ENCODE data around the gene SARS1. TPM values are rescaled to one million over a fixed set of nuclear protein-coding genes. Genes with fewer than 3 reads are reported as not detected.

SARS1 gene
- total RNA-seq, 4 donors from 2014 or later: 102 to 137 (median 122) TPM

DNA sequence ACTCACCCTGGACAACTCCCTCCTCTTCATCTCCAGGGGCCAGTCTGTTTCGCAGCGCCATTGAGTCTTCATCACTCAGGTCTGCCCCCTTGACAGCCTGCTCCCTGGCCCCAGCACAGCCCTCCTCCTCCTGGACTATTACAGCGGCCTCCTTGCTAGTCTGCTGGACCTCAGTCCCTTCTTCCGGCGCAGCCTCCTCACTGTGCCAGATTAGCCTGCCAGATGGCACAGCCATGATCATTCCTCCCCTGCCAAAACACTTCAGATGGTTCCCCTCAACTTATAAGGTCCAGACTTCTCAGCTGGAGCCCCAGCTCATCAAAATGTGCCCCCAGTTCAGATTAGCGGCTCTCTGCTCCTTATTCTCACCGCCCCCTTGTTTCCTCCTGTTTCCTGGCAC is 28.7 kb downstream of the SARS1 start:
- TF ChIP-seq, protein P1, sequence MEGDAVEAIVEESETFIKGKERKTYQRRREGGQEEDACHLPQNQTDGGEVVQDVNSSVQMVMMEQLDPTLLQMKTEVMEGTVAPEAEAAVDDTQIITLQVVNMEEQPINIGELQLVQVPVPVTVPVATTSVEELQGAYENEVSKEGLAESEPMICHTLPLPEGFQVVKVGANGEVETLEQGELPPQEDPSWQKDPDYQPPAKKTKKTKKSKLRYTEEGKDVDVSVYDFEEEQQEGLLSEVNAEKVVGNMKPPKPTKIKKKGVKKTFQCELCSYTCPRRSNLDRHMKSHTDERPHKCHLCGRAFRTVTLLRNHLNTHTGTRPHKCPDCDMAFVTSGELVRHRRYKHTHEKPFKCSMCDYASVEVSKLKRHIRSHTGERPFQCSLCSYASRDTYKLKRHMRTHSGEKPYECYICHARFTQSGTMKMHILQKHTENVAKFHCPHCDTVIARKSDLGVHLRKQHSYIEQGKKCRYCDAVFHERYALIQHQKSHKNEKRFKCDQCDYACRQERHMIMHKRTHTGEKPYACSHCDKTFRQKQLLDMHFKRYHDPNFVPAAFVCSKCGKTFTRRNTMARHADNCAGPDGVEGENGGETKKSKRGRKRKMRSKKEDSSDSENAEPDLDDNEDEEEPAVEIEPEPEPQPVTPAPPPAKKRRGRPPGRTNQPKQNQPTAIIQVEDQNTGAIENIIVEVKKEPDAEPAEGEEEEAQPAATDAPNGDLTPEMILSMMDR (IDR thresholded peaks at IDR 0.05; ENCODE audit: low read depth): no peak

- TF ChIP-seq, protein P1 (IDR thresholded peaks at IDR 0.05; ENCODE audit: low read depth): no peak
These were observed 29.5 kb downstream of the SARS1 start for GRCh38 chr1:109243221-109243620.

GRCh38 chr1:109243860-109244552 is 30.3 kb downstream of the SARS1 start:
- TF ChIP-seq, protein P1 (IDR thresholded peaks at IDR 0.05; ENCODE audit: low read depth): no peak

DNA sequence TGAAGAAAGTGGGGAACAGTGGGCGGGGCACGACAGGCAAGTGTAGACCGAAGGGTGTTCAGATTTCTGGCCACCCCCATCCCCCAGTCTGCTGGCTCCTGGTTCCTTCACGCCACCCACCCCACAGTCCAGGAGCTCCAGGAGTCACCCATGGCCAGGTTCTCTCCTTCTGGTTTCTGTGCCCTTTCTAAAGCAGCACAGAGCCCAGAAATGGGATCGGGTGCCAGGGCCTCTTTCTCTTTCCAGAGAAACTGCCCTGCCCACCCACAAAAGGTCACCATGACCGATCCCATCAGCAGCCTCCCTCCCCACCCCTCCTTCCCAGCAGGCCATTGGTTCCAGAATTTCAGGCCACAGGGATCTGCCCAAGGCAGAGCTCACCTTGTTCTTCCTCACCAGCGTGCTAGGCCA is 32.4 kb downstream of the SARS1 start:
- TF ChIP-seq, protein P1 (IDR thresholded peaks at IDR 0.05; ENCODE audit: low read depth): no peak

GRCh38 chr1:109247401-109248365 is 34.0 kb downstream of the SARS1 start:
- TF ChIP-seq, protein P1 (IDR thresholded peaks at IDR 0.05; ENCODE audit: low read depth): no peak

- TF ChIP-seq, protein P1 (IDR thresholded peaks at IDR 0.05; ENCODE audit: low read depth): no peak
These were observed 34.7 kb downstream of the SARS1 start for GRCh38 chr1:109248444-109248796.
